CD14-positive monocyte (primary cell): ENCODE measurements around the gene EXOC4. TPM values are rescaled to one million over a fixed set of nuclear protein-coding genes. Genes with fewer than 3 reads are reported as not detected.

Experiments used
- DNase-seq, 3 donors: peaks; one replicate each; pipeline ENCODE4 v3.0.0-alpha.2; 2011 to 2022
- H2AFZ ChIP-seq: 2 replicates; pipeline ENCODE4 v1.6.0; 2012; ENCODE audit warnings: mild to moderate bottlenecking, low read depth, low read length, inconsistent platforms; ENCODE audit not compliant: insufficient read depth, poor library complexity, severe bottlenecking
- H3K27ac ChIP-seq, 2 donors: 1 replicate in 1 of 2; 2 replicates in 1 of 2; pipeline ENCODE4 v1.5.1; 2012 to 2013; ENCODE audit warnings: low read length in 2 of 2, control low read depth in 1 of 2, inconsistent platforms in 1 of 2, low read depth in 1 of 2, mild to moderate bottlenecking in 1 of 2
- H3K27me3 ChIP-seq, 2 donors: one replicate each; pipeline versions ENCODE4 v1.6.0 to v1.6.1; 2011 to 2013; ENCODE audit warnings: low read length in 2 of 2; ENCODE audit not compliant: control insufficient read depth in 2 of 2, insufficient read depth in 2 of 2
- H3K36me3 ChIP-seq, 2 donors: replicated peaks in 1 of 2; 1 replicate in 1 of 2; 2 replicates in 1 of 2; pipeline versions ENCODE4 v1.5.1 to v1.6.1; 2012 to 2013; ENCODE audit warnings: low read length in 2 of 2, control low read depth in 1 of 2, inconsistent platforms in 1 of 2, mild to moderate bottlenecking in 1 of 2; ENCODE audit not compliant: insufficient read depth in 2 of 2, control insufficient read depth in 1 of 2
- H3K4me1 ChIP-seq, 2 donors: 1 replicate in 1 of 2; 2 replicates in 1 of 2; pipeline versions ENCODE4 v1.5.1 to v1.6.1; 2012 to 2013; ENCODE audit warnings: low read length in 2 of 2, control low read depth in 1 of 2, inconsistent platforms in 1 of 2, mild to moderate bottlenecking in 1 of 2, moderate library complexity in 1 of 2; ENCODE audit not compliant: insufficient read depth in 2 of 2, control insufficient read depth in 1 of 2
- H3K4me2 ChIP-seq: replicated peaks from 2 replicates; pipeline ENCODE3; 2012; ENCODE audit warnings: low read length, moderate library complexity, mild to moderate bottlenecking; ENCODE audit not compliant: poor library complexity, severe bottlenecking; ENCODE audit errors: extremely low read depth
- H3K4me3 ChIP-seq, 3 experiments: fragments of 200-600 bp in 1 of 3; sonication (generic) in 1 of 3; replicated peaks in 1 of 3; 1 replicate in 2 of 3; 2 replicates in 1 of 3; pipeline ENCODE4 v1.5.1; 2011 to 2013; ENCODE audit warnings: low read length in 3 of 3, mild to moderate bottlenecking in 3 of 3, control low read depth in 2 of 3, low read depth in 2 of 3, inconsistent platforms in 1 of 3, moderate library complexity in 1 of 3
- H3K79me2 ChIP-seq: 2 replicates; pipeline ENCODE4 v1.6.0; 2012; ENCODE audit warnings: mild to moderate bottlenecking, control low read depth, inconsistent platforms, low read length, moderate library complexity; ENCODE audit not compliant: insufficient read depth
- H3K9ac ChIP-seq: 2 replicates; pipeline ENCODE4 v1.6.0; 2017; ENCODE audit warnings: low read length, mild to moderate bottlenecking; ENCODE audit not compliant: insufficient read depth, poor library complexity, severe bottlenecking
- H3K9me3 ChIP-seq, 2 donors: replicated peaks in 1 of 2; 1 replicate in 1 of 2; 2 replicates in 1 of 2; pipeline versions ENCODE4 v1.5.1 to v1.6.1; 2012 to 2013; ENCODE audit warnings: low read length in 2 of 2, control low read depth in 1 of 2; ENCODE audit not compliant: control insufficient read depth in 1 of 2, insufficient read depth in 1 of 2
- H4K20me1 ChIP-seq: 2 replicates; pipeline ENCODE4 v1.6.0; 2012; ENCODE audit warnings: mild to moderate bottlenecking, low read length, control low read depth, moderate library complexity; ENCODE audit not compliant: insufficient read depth
- H3K27ac Mint-ChIP-seq, 7 donors: one replicate each; pipeline ENCODE4 v1.8.0; 2020; ENCODE audit warnings: mild to moderate bottlenecking in 7 of 7, mixed read lengths in 7 of 7, moderate library complexity in 6 of 7, inconsistent platforms in 2 of 7
- H3K27me3 Mint-ChIP-seq, 3 donors: one replicate each; pipeline ENCODE4 v1.8.0; 2021 to 2022; ENCODE audit warnings: low read depth in 3 of 3, mild to moderate bottlenecking in 3 of 3, mixed read lengths in 3 of 3, moderate library complexity in 3 of 3, inconsistent platforms in 1 of 3
- H3K36me3 Mint-ChIP-seq, 2 donors: one replicate each; pipeline ENCODE4 v1.8.0; 2020; ENCODE audit warnings: mixed read lengths in 2 of 2, inconsistent platforms in 1 of 2, mild to moderate bottlenecking in 1 of 2
- H3K4me1 Mint-ChIP-seq: one replicate; pipeline ENCODE4 v1.8.0; 2020; ENCODE audit warnings: mild to moderate bottlenecking, mixed read lengths
- H3K4me3 Mint-ChIP-seq, 2 donors: one replicate each; pipeline ENCODE4 v1.8.0; 2020; ENCODE audit warnings: mild to moderate bottlenecking in 2 of 2, mixed read lengths in 2 of 2, moderate library complexity in 1 of 2
- H3K9me3 Mint-ChIP-seq, 7 donors: one replicate each; pipeline ENCODE4 v1.8.0; 2020 to 2022; ENCODE audit warnings: mixed read lengths in 7 of 7, mild to moderate bottlenecking in 6 of 7, moderate library complexity in 6 of 7, inconsistent platforms in 2 of 7
- CTCF ChIP-seq: fragments of 200-600 bp; IDR thresholded peaks from one replicate; pipeline ENCODE4 v1.8.0; 2022; ENCODE audit warnings: antibody characterized with exemption, mild to moderate bottlenecking
- WGBS: methylation state at CpG from one replicate; pipeline ENCODE4 v1.1.5; 2013; ENCODE audit warnings: missing lambda C conversion rate; ENCODE audit not compliant: insufficient coverage; 5-methylcytosine and 5-hydroxymethylcytosine counted together
- intact Hi-C, 2 donors: fragments of 100-400 bp; cut with micrococcal nuclease; formaldehyde crosslinking; loops; one replicate each; pipeline versions ENCODE4 v1.15.0 to v1.15.1; 2023
- polyA plus RNA-seq, 3 donors: library from polyadenylated mRNA; depleted of rRNA in 1 of 3; unstranded in 2 of 3; stranded (reverse) in 1 of 3; fragments of 300-500 nt in 2 of 3; fragments of >200 nt in 1 of 3; fragmentation: Illumina TruSeq in 2 of 3; gene quantifications; 1 replicate in 2 of 3; 2 replicates in 1 of 3; pipeline ENCODE4 v1.2.3, GENCODE V29; 2012 to 2021

The EXOC4 gene
- polyA plus RNA-seq, 3 donors: 20.6 to 22.3 (median 22.3) TPM

- peaks cover 0 to 2% (median 0%) of the 10 kb centered on the region in 7 donors for H3K9me3 Mint-ChIP-seq
- no peaks in the 10 kb centered on the region for H3K27me3 ChIP-seq
- H3K27ac Mint-ChIP-seq: peak overlapping the region in 1 of 7 donors; percentile 14
- no peak overlapping the region for H3K4me2 ChIP-seq
- no peaks in the 10 kb centered on the region for H3K79me2 ChIP-seq
- H3K27me3 Mint-ChIP-seq: no peaks in the 10 kb centered on the region
- no peak for TF ChIP-seq CTCF
- no peak overlapping the region for H2AFZ ChIP-seq
- no peak overlapping the region for H3K4me3 Mint-ChIP-seq
- peaks cover 3 to 22% of the 10 kb centered on the region in 2 donors for H3K36me3 ChIP-seq
- no peak overlapping the region for H3K4me3 ChIP-seq
- no peaks in the 10 kb centered on the region for H4K20me1 ChIP-seq
- H3K9me3 ChIP-seq: no peaks in the 10 kb centered on the region
- no peak overlapping the region for H3K27ac ChIP-seq
- H3K4me1 Mint-ChIP-seq: no peaks in the 10 kb centered on the region
- 100% methylated on average over 3 of the region's 4 CpGs for WGBS
- no peak for DNase-seq
- H3K4me1 ChIP-seq: no peaks in the 10 kb centered on the region
- intact Hi-C loops: no loop called here
- peaks cover 28 to 34% of the 10 kb centered on the region in 2 donors for H3K36me3 Mint-ChIP-seq
- no peak overlapping the region for H3K9ac ChIP-seq
Observed at GRCh38 chr7:133820584-133820983, 567.7 kb downstream of the EXOC4 start.

GRCh38 chr7:133821171-133821570 lies 568.3 kb downstream of the EXOC4 start:
- Histone ChIP-seq H3K9me3 (no peaks in the 10 kb centered on the region), H3K27ac (no peak overlapping the region), H3K4me3 (no peak overlapping the region), H2AFZ (no peak overlapping the region), H3K4me2 (no peak overlapping the region), H3K9ac (no peak overlapping the region), H4K20me1 (no peaks in the 10 kb centered on the region), H3K4me1 (no peaks in the 10 kb centered on the region), H3K79me2 (no peaks in the 10 kb centered on the region), H3K27me3 (no peaks in the 10 kb centered on the region), H3K36me3 (peaks cover 3 to 22% of the 10 kb centered on the region in 2 donors)
- intact Hi-C loops: no loop called here
- Mint-ChIP-seq H3K4me1 (no peaks in the 10 kb centered on the region), H3K27ac (no peak overlapping the region), H3K27me3 (no peaks in the 10 kb centered on the region), H3K9me3 (peaks cover 0 to 2% (median 0%) of the 10 kb centered on the region in 7 donors), H3K36me3 (peaks cover 32 to 34% of the 10 kb centered on the region in 2 donors), H3K4me3 (no peak overlapping the region)
- no peak for TF ChIP-seq CTCF
- WGBS: 100% methylated on average over 1 of the region's 2 CpGs
- DNase-seq: no peak
